HG02798 (cell line): ENCODE data around the gene MYCBPAP.

Experiments
- ATAC-seq: cut with Tn5 transposase; IDR thresholded peaks from one replicate; pipeline ENCODE4 v1.9.1; 2021; ENCODE audit warnings: mild to moderate bottlenecking; ENCODE audit not compliant: unreplicated experiment, poor library complexity

The MYCBPAP gene

DNA sequence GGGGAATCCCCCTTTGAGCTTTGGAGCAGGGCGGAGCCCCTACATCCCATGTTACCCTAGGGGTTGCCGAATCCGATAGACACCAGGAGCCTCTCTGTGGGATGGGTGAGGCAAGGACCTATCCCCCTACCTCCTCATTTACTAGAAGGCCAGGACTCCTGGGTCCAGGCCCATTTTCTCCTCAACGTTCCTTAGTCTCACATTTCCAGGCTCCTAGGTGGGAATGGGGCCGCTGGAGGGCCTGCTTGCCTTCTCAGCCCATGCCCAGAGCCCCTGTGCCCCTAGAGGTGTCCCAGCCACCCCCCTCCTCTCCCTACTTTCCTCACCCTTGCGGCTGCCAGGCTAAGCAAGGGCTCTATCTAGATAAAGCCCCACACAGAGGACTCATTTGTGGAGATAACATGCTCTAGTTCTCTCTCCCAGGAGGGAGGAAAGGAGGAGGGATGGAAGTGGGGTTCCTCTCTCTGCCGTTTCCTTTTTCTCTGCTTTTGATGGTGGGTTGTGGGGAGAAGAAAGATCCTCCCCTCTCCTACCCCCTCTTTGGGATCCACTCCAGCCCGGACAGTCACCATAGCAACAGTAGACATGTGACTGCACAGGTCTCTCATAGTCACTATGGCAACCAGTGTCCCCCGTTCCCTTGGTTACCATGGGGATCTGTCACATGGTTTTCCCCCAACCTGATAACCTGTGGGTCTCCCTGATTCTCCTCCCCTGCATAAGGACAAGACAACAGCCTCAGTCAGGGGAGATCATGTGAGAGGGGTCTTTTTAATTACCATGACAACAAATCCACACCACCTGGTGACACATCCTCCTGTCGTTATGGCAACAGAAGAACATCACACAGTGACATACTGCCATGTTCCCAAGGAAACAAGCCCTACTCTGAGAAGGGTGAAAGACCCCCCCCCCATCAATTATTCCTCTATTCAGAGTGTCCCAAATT is 57.4 kb downstream of the MYCBPAP start:
- ATAC-seq, result no peak

DNA sequence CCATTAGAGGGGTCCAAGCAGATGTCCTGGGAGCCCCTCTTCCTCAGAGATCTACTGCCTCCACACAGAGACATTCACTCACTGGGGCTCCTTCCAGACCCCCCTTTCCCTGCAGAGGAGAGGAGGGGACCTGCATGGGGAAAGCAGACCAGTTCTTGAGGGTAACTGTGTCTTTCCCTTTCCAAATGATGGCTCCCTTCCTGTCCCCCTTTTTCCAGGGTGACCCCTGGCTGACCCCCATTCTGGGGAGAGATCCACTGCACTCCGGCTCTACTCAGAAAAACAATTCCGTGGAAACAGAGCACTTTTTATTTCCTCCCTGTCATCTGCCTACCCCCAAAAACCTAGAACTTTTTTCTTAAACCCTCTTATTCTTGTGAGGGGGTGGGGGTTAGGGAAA is 58.6 kb downstream of the MYCBPAP start:
- ATAC-seq, result no peak

DNA sequence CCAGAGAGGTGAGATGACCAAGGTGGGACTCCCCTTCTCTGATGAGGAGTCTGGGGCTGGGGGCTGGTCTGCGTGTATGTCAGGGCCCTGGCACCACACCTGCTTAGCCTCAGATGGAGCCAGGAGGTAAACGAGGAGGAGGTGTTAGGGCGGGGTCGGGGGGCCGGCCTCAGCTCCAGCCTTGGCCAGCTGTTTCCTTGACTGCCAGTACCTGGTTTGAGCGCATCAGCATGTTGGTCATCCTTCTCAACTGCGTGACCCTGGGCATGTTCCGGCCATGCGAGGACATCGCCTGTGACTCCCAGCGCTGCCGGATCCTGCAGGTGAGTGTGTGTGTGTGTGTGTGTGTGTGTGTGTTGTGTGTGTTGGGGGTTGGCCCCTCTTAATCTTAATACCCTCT is 60.4 kb downstream of the MYCBPAP start:
- ATAC-seq, result no peak

- no peak for ATAC-seq
Observed at GRCh38 chr17:50569592-50569991, 61.4 kb downstream of the MYCBPAP start.

- ATAC-seq, result no peak
Observed at GRCh38 chr17:50570032-50570431, 61.8 kb downstream of the MYCBPAP start.

DNA sequence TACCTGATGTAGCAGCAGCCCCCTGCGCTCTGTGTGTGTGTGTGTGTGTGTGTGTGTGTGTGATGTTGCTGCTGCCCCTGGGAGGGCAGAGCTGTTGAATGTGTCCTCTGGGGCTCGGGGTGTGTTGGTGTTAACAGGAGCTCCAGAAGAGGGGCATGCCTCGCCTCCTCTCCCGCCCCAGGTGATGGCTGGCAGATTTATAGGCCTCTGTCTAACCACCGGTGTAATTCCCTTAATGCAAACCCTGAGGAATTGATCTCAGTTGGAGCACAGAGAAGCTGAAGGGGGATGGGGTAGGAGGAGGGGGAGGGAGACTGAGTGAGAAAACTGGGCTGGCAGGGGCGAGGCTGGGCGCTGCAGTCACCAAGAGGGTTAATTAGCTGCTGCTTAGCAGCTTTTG is 62.3 kb downstream of the MYCBPAP start:
- ATAC-seq, result no peak

DNA sequence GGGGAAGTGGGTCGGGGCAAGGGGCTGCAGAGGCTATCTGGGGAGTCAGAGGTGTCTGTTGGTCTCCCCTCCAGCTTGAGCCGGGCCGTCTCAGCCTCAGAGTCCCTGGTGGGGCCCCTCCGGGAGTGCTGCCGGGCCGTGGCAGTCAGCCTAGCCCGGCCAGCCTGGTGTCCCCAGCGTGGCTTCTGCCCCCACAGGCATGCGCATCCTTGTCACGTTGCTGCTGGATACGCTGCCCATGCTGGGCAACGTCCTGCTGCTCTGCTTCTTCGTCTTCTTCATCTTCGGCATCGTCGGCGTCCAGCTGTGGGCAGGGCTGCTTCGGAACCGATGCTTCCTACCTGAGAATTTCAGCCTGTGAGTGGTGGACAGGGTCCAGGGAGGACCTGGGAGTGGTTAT is 63.4 kb downstream of the MYCBPAP start:
- ATAC-seq, result no peak

GRCh38 chr17:50572541-50572940 is 64.3 kb downstream of the MYCBPAP start:
- ATAC-seq, result no peak

GRCh38 chr17:50573866-50574611 is 65.8 kb downstream of the MYCBPAP start:
- ATAC-seq, result no peak

GRCh38 chr17:50575581-50576210 is 67.5 kb downstream of the MYCBPAP start:
- no peak for ATAC-seq

- no peak for ATAC-seq
Observed at GRCh38 chr17:50576864-50577263, 68.6 kb downstream of the MYCBPAP start.

GRCh38 chr17:50577451-50577954 is 69.3 kb downstream of the MYCBPAP start:
- no peak for ATAC-seq

DNA sequence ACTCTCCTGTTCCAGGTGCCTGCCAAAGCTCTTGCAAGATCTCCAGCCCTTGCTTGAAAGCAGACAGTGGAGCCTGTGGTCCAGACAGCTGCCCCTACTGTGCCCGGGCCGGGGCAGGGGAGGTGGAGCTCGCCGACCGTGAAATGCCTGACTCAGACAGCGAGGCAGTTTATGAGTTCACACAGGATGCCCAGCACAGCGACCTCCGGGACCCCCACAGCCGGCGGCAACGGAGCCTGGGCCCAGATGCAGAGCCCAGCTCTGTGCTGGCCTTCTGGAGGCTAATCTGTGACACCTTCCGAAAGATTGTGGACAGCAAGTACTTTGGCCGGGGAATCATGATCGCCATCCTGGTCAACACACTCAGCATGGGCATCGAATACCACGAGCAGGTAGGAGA is 69.9 kb downstream of the MYCBPAP start:
- ATAC-seq, result no peak

- no peak for ATAC-seq
Observed at GRCh38 chr17:50579399-50579798, 71.2 kb downstream of the MYCBPAP start.

GRCh38 chr17:50580646-50581045 is 72.4 kb downstream of the MYCBPAP start:
- no peak for ATAC-seq
